Measurements from ENCODE around the gene TAF1C.
"Not testable (repeated sequence)": the region's sequence is repeated elsewhere in the genome, so short reads cannot be mapped to it uniquely, and the experiment has no call there.

Gene TAF1C

GRCh38 chr16:84207251-84207650 is 20.4 kb upstream of the TAF1C start:
- DNase-seq = no peak

DNA sequence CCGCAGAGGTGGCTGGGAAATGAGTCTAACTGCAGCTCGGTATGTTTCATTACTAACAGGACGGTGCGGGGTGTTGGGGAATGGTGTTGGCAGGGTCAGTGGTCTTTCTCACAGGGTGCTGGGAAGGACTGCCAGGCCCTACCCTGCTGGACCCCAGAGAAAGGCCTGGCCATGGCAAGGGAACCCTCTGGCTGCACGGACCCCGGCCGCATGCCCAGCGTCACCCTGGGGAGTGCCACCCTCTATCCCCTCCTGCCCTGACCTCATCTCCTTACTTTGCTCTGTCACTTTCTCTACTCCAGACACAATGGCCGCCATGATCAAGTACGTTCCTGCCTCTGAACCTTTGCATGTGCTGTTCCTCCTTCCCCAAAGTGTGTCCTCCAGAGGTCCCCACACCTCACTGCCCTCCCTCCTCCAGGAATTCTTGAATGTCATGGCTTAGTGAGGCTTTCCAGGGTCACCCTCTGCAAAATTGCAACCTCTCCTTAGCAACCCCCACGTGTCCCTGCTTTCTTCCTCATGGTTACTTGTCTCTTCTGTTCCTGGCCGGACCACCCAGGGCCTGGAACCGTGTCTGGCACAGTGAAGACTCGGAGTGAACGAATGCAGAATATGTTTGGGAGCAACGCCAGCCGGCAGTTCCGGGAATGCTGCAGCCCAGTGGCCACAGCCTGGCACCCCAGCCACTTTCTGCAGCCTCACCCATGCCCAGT is 19.3 kb upstream of the TAF1C start:
- DNase-seq = no peak

- DNase-seq = not testable (repeated sequence)
These were observed 18.3 kb upstream of the TAF1C start for GRCh38 chr16:84205123-84205522.

DNA sequence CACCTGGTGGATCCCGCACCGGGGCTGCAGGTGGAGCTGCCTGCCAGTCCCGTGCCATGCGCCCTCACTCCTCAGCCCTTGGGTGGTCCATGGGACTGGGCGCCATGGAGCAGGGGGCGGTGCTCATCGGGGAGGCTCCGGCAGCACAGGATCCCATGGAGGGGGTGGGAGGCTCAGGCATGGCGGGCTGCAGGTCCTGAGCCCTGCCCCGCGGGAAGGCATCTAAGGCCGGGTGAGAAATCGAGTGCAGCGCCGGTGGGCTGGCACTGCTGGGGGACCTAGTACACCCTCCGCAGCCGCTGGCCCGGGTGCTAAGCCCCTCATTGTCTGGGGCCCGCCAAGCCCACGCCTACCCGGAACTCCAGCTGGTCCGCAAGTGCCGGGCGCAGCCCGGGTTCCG is 17.7 kb upstream of the TAF1C start:
- not testable (repeated sequence) for DNase-seq

DNA sequence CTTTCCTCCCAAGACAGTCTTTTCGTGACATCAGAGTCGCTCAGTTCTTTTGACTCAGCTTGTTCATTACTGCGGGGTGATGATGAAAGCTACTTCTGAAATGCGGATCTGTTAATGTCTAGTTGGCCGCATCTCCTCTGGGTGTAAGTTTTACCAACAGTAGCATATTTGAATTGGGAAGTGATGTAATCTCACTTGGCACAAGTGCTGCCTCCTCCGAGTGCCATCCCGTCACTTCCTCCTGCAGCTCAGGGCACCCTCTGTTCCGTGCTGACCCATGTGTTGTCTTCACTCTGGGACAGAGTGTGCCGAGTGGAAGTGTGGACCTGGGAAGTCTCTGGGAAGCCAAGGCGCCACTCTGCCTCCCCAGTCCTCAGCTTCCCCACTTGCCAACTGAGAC is 13.0 kb upstream of the TAF1C start:
- DNase-seq = no peak

DNA sequence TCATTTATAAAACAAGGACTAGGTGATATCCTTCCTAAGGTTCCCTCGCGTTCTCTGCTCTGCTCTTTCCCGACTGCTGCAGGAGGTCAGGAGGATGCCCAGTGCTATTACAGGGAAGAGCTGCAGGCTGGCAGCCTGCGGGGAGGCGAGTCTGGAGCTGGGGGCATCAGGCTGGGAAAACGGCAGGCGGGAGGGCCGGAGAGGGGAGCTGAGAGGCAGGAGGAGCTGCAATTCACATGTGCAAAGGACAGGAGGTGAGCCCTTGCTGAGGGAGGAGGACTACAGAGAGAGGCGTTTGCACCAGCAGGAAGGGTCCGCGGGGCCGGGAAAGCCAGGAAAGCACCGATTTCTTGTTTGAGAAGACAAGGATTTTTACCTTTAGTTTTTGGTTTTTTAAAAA is 12.2 kb upstream of the TAF1C start:
- no peak for DNase-seq

- DNase-seq = no peak
These were observed 11.5 kb upstream of the TAF1C start for GRCh38 chr16:84198401-84198800.

DNA sequence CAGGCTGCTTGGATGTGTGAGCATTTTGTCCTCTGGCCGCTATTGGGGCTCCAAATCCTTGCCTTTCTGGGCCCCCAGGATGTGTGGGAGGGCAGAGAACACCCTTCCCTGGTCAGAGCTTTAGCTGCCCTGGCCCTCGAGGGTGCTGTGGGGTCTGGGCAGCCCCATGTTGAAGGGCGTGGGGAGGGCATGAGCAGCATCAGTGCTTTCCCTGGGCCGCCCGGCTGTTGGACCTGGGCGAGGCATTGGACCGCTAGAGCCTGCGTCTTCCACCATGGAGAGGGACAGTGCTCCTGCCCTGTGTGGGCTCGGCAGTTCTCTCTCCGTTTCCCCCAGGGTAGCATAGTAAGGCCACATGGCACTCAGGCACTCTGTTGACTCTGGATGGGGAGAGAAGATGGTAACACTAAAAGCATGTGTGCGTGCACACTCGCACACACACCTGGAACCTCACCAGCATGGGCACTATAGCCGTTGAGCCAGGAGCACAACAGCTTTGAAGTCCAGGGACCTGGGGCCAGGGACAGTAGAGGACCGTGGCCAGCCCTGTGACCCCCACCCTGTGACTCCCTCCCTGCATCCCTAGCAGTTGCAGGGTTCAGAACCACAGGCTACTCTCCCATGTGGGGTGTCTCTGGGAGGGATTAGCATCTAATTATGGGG is 10.7 kb upstream of the TAF1C start:
- no peak for DNase-seq

DNA sequence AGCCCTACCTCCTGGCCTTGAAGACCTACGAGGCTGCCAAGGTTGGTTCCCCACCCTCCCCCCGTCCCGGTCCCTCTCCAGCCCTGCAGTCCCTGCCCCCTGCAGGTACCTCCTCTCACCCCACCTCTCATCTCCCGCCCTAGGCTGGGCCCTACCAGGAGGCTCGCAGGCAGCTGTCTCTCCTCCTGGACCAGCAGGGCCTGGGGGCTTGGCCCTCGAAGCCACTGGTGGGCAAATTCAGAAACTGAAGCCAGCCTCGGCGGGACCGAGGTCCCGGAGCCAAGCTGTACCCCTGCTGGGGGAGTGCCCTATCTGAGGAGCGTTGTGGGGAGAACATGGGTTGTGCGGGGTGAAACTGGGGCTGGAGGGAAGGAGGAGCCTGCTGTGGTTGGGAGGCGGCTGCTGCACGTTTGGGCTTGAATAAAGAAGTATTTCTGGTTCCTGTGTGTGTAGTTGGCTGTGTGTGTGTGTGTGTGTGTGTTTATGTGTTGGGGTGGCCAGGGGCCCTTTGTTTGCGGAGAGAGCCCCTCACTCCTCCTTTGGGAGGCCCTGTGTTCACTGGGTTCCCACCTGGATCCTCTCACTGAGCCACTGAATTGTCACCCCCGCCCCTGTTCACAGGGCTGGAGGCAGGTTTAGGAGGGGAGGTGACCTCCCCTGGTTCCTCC is 10.0 kb upstream of the TAF1C start:
- DNase-seq = no peak

DNA sequence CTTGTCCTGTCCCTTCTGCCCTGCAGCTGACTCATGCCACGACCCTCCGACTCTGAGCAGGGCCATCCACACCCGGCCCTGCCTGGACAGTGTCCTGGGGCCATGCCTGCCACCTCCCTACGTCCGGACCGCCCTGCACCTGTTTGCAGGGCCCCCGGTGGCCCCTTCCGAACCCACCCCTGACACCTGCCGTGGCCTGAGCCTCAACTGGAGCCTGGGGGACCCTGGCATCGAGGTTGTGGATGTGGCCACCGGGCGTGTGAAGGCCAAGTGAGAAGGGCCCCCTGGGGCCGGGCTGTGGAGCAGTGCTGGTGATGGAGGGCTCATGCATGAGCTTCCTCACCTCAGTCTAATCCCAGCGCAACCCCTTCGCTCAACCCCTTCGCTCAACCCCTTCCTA is 9.2 kb upstream of the TAF1C start:
- no peak for DNase-seq

DNA sequence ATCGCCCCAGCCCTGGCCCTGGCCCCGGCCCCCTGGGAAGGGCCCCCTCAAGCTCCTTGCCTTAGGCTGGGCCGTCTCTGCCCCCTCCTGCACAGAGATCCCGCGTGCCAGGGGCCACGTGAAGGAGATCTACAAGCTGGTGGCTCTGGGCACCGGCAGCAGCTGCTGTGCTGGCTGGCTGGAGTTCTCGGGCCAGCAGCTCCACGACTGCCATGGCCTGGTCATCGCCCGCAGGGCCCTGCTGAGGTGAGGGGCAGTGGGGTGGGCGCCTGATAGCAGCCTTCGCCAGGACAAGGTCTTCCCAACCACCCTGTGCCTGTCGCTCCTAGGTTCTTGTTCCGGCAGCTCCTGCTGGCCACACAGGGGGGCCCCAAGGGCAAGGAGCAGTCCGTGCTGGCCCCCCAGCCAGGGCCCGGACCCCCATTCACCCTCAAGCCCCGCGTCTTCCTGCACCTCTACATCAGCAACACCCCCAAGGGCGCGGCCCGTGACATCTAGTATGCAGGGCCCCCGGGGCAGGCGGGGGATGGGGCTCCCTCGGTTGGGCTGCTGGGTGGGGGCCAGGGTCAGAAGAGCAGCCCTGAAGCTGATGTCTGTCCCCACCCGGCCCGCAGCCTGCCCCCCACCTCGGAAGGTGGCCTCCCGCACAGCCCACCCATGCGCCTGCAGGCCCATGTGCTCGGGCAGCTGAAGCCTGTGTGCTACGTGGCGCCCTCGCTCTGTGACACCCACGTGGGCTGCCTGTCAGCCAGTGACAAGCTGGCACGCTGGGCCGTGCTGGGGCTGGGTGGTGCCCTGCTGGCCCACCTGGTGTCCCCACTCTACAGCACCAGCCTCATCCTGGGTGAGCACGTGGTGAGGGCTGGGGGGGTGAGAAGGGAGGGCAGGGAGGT is 8.6 kb upstream of the TAF1C start:
- DNase-seq = no peak

DNA sequence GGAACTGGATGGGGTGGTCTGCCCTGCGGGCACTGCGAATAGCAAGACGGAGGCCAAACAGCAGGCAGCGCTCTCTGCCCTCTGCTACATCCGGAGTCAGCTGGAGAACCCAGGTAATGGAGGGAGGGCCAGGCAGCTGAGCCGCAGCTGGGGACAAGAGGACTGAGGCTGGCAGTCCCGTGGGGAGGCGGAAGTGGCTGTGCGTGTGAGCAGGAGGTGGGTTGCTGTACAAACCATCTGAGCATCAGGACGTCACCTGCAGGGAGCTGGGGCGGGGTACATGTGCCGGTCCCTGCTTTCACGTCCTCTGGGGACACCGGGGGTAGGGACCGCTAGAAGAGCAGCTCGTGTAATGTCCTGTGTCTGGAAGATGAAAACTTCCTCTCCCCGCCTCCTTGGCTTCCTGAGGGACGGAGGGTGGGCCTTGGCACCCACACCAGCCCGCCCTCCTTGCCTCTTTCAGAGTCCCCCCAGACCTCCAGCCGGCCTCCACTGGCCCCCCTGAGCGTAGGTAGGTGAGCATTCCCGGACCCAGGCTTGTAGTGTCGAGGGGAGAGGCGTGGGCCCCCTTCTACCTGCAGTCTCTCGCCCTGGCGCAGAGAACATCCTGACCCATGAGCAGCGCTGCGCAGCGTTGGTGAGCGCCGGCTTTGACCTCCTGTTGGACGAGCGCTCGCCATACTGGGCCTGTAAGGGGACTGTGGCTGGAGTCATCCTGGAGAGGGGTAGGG is 7.8 kb upstream of the TAF1C start:
- DNase-seq = peak; percentile 77

DNA sequence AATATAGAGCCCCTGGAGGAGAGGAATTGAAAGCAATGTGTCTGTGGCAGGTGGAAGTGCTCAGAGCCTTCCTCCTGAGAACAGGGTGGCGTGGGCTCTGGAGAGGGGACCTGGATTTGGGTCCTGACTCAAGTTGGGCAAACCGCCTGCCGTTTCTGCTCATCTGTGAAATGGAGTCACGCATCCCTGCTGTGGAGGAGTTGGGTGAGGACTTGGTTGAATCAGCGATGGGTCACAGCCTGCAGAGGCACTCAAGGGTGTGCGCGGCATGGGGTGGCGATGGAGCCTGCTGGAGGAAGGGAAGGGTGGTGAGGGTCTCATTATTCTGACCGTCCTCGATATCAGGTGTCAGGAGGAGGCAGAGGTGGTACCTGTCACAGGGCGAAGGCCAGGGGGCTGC is 7.2 kb upstream of the TAF1C start:
- DNase-seq = no peak

DNA sequence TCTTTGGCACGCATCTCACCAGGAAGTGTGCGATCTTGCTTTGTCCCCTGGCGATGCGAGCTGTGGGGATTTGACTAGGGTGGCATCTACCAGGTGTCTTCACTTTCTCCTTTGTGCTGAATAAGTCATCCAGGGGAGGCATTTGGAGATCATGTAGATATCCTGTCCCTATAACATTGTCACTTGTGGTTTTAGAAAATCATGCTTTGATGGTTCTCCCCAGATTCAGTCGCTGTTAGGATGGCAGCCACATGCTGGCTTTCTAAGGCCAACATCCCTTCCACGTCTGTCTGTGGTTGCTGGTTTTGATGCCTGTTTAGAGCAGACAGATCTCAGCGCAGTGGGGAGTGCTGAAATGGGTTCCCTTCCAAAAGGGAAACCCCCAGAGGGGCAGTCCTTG is 6.6 kb upstream of the TAF1C start:
- no peak for DNase-seq

- DNase-seq = no peak
These were observed 4.6 kb upstream of the TAF1C start for GRCh38 chr16:84191466-84191865.

GRCh38 chr16:84190731-84191388 is 4.0 kb upstream of the TAF1C start, which contains the start of gene ADAD2:
Gene ADAD2, plus strand, starts transcription at chr16:84191157. Its CDS starts 74 bp downstream, at chr16:84191231.
- DNase-seq = no peak

DNA sequence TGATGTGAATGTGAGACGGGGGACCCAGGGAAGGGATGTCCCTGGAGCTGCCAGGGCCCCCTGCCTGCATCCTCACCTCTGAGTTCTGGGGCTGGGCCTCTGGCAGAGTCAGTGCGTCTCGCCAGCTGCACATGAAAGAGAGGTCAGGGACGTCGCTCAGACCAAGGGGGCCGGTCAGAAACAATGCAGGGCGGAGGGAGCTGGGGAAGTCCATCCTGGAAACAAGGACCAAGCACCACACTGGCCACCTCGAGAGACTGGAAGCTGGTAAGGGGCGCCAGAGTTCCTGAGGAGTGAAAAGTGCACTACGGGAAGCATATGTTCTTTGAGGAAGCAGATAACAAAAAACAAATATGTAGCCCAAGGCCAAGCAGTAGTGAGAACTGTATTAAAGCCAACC is 2.1 kb downstream of the TAF1C start:
- no peak for DNase-seq

- DNase-seq = no peak
These were observed 2.8 kb downstream of the TAF1C start for GRCh38 chr16:84183911-84184591.

- no peak for DNase-seq
These were observed 3.3 kb downstream of the TAF1C start for GRCh38 chr16:84183572-84183875.

DNA sequence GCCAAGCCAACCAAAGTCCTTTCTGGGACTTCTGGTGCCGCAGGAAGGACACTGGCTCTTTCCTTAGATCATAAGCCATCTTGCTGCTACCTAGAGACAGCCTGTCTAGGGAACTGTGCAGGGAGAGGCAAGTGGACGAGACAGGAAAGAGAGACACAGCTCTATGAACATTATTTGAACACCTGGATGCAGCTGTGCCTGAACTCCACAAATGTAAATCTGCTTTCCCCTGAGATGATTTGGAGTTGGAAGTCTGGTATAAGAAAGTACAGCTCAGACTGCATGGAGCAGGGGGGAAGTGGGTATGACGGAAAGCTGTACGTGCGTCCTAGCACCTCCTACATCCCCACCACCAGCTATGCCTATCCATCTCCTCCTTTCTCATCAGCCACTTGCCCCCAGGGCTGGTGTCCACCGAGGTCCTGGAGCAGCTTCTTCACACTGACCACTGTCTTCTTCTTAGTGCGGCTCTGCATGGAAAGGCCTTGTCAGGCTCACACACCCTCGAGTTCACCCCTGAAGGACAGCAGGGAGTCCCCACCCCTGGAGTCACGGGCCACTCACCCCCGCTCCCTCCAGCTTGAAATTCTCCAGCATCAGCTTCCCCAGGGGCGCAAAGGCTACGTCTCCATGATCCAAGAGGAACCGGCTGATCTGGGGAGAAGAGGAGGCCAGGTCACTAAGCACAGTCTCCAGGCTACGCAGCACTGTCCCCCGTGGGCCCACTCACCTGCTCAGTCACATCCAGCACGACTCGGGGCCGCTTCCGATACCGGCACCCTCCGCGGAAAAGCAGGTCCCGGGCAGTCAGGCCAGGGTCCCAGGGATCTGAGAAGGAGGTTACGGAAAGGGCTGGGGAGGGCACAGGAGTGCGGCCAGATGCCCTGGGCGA is 3.9 kb downstream of the TAF1C start:
- DNase-seq = no peak

Data from NCI-H345 (cell line).